ENCODE data around the gene TCP11. TPM values are rescaled to one million over a fixed set of nuclear protein-coding genes. Genes with fewer than 3 reads are reported as not detected.

TCP11 gene
- total and polyA plus RNA-seq, 2 of the 13 experiments (the other 11 are each of a cell fraction or from before 2014, with no cell fraction given) = 0.04 TPM; not detected in 1

- TF ChIP-seq EP300 (IDR thresholded peaks at IDR 0.05; ENCODE audit: low read depth in 2 of 2, low read length in 2 of 2) (peak in 1 of 2 experiments; percentile 62; a peak in 1 of 4 replicates), EP300 (CRISPR knock-in tag; IDR thresholded peaks at IDR 0.05; ENCODE audit: borderline replicate concordance) (no peak), ZBTB4 (CRISPR knock-in tag; IDR thresholded peaks at IDR 0.05; ENCODE audit: borderline replicate concordance) (no peak), PRDM10 (CRISPR knock-in tag; IDR thresholded peaks at IDR 0.05; ENCODE audit: low read depth) (0 out of 2 replicates have a peak, but pooled peaks have one; percentile 29), HDAC2 (CRISPR knock-in tag; IDR thresholded peaks at IDR 0.05) (peak; percentile 55), NR2F6 (IDR thresholded peaks at IDR 0.05) (no peak), NR2F6 (CRISPR knock-in tag; IDR thresholded peaks at IDR 0.05) (peak; percentile 19; the same call in 1 of the 2 replicates), ZNF234 (CRISPR knock-in tag; conservative IDR thresholded peaks at IDR 0.05) (no peak), ZNF292 (CRISPR knock-in tag; IDR thresholded peaks at IDR 0.05; ENCODE audit: borderline replicate concordance, low read depth) (no peak), PRPF4 (IDR thresholded peaks at IDR 0.05; ENCODE audit: low read depth, low read length, poor library complexity, severe bottlenecking) (no peak), ZNF687 (CRISPR knock-in tag; IDR thresholded peaks at IDR 0.05) (peak; percentile 20; the same call in 1 of the 2 replicates), NCOA2 (CRISPR knock-in tag; IDR thresholded peaks at IDR 0.05) (0 out of 2 replicates have a peak, but pooled peaks have one; percentile 15), ZNF75D (CRISPR knock-in tag; IDR thresholded peaks at IDR 0.05; ENCODE audit: borderline replicate concordance) (no peak), SALL2 (CRISPR knock-in tag; IDR thresholded peaks at IDR 0.05) (0 out of 2 replicates have a peak, but pooled peaks have one; percentile 28), ZNF274 (CRISPR knock-in tag; IDR thresholded peaks at IDR 0.05) (no peak), ZNF552 (CRISPR knock-in tag; IDR thresholded peaks at IDR 0.05; ENCODE audit: borderline replicate concordance) (no peak), TGIF2 (CRISPR knock-in tag; IDR thresholded peaks at IDR 0.05) (0 out of 2 replicates have a peak, but pooled peaks have one; percentile 25), ZNF24 (IDR thresholded peaks at IDR 0.05) (no peak), HNF4G (IDR thresholded peaks at IDR 0.05; ENCODE audit: borderline replicate concordance, low read depth, low read length) (no peak), HNF4G (CRISPR knock-in tag; IDR thresholded peaks at IDR 0.05; ENCODE audit: borderline replicate concordance, low read depth) (no peak), BCL6 (CRISPR knock-in tag; IDR thresholded peaks at IDR 0.05) (peak; percentile 82)
Observed at GRCh38 chr6:35185302-35185681, 44.2 kb upstream of the TCP11 start (continued).

Measured in HepG2 (cell line).